GM19035 (cell line): ENCODE measurements around the gene DCXR.

ENCODE experiments used
- ATAC-seq: cut with Tn5 transposase; IDR thresholded peaks from one replicate; pipeline ENCODE4 v1.9.1; 2021; ENCODE audit not compliant: unreplicated experiment

Gene DCXR

DNA sequence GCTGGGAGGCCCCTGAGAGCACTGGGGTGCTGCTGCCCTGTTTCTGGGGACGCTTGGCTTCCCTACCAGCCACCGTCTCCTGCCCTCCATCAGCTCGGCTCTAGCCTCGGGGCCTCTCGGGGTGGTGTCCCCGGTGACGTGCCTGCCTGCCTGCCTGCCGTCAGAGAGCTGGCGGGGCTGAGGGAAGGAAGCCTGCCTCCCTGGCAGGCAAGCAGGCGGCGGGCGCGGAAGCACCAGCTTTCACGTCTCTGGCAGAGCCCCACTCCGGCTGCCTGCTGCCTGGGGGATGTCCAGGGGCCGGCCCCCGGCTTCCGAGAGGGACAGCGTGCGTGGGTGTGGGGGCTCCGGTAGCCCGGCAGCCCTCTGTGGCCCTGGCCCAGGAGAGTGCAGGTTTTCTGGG is 24.2 kb downstream of the DCXR start:
- no peak for ATAC-seq

DNA sequence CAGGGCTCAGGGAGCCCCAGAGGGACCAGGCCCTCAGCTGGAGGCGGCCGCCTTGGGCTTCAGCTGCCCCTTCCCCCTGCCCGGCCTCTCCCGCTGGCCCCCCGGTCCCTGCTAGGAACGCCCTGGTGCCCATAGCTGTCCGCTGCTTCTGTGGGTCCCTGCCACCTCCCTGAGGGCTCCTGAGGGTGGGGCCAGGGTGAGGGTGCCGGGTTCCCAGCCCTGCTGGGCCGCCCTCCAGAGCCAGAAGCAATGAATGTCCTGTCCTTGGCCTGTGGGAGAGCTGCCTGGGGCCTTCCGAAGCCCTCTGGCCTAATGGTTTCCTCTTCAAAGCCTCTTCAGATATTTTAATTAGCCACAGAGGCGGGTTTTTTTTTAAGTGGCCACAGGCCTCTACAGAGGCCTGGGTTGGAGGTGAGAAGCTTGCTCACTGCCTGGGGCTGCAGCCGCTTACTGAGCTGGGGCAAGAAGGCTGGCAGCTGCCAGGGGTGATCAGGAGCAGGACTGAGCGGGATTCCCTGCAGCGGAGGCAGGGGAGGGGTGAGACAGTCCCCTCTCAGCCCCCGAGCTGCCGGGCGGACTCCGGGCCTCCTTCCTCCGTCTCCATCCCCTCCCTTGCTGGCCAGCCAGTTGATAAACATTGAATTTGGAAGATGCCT is 24.7 kb downstream of the DCXR start:
- no peak for ATAC-seq

DNA sequence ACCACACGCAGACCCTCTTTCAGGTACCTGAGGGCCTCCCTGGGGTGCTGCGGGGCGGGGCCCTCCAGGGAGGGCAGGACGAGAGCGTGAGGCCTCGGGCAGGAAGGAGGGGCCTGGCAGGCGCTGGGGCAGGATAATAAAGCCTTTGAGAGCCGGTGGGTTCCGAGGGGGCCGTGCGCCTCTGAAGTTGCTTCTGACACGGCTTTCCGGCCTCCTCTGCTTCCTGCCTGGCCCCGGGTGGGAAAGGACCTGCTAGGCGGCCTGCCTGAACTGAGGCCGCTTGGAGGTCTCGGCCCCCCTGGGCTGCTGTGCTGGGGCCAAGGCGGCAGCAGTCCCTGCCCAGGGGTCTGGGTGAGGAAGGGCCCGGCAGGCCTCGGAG is 25.2 kb downstream of the DCXR start:
- no peak for ATAC-seq

DNA sequence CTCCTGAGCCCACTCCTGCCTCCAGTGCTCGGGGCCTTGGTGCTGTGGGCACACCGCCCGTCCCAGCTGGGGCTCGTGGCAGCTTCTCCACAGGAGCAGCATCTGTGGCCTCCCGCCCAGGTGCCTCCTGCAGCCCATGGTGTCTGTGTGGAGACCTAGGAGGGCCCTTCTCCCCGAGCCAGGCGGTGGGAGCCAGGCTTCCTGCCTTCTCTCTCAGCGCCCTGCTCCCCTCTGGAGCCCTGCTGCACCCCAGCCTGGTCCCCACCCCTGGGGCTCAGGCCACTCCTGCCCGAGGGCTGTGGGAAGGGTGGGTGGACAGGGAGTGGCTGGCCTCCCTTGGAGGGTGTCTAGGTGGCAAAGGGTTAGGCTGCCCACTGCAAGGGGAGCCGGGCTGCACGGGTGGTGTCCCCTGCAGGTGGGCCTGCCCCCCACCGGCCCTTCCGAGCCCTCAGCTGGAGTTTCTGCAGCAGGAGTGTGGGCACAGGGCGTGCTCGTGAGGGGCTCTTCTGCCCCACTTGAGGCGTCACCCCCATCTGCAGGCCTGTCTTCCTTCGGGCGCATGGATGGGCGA is 25.8 kb downstream of the DCXR start:
- ATAC-seq = no peak

DNA sequence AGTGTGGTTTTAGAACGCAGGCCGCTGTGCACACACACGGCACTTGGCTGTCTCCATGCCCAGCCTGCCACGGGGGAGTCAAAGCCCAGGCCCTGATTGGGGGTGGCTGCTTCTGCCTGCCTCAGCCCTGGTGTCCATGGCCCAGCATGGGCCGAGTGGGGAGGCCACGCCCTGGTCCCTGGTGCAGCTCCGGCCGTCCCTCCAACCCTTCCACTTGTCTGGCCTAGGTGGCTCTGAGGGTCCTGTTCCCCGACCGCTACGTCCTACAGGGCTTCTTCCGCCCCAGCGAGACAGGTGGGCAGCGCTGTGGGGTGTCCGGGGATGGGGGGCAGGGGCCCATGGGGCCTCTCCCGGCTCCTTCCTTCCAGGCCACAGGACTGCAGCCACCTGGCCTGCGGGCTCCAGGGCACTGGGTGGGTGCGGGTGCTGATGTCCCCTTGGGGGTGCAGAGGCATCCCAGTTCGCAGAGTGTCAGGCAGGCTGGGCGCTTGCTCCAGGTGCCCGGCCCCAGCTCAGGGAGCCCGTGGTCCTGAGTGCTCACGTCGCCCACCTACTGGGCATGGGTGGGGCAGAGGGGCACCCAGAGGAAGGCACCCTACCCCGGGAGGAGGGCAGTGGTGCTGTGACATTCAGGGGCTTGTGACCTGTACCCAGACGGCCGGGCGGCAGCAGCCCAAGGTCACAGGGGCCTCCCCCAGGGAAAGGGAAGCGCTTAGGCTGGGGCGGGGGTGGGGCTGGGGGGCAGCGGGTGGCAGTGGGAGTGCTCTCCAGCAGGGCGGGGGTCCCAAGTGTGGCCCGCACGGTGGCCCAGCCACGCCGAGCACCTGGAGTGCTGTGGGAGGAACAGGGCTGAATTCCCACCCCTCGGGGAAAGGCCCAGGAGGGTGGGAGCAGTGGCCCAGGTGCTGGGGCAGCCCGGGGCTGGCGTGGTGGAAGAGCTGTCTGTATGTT is 26.6 kb downstream of the DCXR start:
- ATAC-seq = no peak

DNA sequence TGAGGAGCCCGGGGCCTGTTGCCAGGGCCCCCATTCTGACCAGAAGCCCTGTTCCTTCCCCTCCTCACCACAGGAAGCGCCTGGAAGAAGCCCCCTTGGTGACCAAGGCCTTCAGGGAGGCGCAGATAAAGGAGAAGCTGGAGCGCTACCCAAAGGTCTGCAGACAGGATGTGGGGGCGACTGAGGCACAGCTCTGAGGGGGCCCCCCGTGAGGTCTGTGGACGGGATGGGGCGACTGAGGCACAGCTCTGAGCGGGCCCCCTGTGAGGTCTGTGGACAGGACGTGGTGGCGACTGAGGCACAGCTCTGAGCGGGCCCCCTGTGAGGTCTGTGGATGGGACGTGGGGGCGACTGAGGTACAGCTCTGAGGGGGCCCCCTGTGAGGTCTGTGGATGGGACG is 28.1 kb downstream of the DCXR start:
- no peak for ATAC-seq

DNA sequence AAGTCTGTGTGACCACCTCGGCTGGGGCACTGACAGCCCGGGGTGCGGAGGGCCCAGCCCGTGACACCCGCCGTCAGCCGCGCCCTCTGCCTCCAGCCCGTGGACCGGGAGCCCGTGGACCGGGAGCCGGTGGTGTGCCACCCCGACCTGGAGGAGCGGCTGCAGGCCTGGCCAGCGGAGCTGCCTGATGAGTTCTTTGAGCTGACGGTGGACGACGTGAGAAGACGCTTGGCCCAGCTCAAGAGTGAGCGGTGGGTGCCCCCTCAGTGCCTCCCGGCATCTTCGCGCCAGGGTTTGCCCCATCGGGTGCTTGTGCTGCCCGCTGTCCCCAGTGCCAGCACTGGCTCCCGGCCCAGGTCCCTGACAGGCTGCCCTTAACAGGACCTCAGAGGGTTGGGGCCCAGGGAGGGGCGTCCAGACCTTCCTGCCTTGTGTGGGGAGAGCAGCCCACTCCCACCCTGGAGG is 28.5 kb downstream of the DCXR start:
- ATAC-seq = no peak

DNA sequence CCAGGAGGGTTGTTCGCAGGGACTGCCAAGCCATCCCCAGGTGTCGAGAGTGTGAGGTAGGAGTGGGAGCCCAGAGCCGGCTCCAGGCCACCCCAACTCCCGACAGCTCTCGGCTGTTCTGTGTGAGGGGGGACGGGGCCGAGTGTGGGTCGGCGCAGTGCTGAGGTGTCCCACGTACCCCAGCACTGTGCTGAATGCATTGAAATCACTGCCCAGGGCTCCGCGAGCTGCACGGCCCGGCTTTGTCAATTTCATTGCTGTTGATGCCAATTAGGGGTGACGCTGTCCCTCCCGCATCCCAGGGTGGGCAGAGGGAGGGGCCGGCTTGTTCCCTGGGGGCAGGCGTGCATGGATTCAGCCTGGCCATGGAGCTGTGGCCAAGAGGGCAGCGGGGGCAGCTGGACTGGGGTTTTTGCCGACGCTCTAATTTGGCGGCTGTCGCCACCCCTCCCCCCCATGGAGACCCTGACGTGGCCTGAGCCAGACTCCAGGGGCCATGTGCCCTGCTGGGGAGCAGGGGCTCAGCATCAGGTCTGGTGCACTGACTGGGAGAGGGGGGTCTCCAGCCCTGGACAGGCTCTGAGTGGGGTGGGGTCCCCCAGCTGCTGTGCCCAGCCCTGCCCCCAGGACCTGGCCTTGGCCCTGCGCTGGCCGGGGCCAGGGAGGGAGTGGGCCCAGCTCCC is 29.1 kb downstream of the DCXR start:
- no peak for ATAC-seq

DNA sequence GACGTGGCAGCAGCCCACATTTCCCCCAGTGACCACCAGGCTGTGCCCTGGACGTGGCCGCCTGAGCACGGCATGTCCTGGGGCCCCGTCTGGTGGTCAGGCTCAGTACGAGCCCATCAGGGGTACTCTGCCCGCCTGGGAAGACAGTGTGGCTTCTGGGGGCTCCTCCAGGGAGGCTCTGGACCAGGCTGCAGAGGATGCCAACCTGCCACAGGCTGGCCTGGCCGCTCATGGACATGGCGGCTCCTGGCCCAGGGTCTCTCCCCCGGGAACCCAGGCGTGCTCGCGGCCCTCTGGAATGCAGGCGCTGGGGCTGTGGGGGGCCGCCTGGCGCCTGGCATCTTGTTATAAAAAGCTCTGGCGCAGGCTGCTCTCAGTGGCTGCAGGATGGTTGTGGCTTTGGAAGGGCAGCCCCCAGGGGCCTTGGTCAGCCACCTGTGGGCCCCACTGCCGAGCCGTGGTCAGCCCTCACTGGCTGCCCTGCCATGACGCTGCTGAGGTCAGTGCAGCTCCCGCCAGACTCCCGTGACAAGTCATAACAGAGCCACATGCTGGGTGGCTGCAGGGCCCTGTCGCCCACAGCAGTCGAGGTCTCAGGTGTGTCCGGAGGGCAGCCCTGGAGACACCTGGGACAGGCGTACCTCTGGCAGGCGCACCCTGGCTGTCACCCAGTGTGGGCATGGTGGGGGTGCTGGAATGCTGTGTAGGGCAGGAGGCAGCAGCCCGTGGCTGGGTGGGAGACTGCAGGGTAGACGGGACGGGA is 29.8 kb downstream of the DCXR start:
- ATAC-seq = no peak

DNA sequence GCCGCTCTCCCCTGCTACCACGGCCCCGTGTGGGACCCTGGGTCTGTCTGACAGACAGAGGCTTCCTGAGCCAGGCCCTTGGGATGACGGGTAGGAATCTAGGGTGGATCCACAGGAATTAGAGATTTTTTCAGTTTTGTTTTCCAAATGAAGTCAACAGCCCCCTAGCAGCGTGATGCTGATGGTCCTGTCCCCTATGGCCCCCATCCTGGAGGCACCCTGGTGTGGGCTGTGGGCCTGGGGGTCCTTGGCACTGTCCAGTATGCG is 30.3 kb downstream of the DCXR start:
- ATAC-seq = no peak

DNA sequence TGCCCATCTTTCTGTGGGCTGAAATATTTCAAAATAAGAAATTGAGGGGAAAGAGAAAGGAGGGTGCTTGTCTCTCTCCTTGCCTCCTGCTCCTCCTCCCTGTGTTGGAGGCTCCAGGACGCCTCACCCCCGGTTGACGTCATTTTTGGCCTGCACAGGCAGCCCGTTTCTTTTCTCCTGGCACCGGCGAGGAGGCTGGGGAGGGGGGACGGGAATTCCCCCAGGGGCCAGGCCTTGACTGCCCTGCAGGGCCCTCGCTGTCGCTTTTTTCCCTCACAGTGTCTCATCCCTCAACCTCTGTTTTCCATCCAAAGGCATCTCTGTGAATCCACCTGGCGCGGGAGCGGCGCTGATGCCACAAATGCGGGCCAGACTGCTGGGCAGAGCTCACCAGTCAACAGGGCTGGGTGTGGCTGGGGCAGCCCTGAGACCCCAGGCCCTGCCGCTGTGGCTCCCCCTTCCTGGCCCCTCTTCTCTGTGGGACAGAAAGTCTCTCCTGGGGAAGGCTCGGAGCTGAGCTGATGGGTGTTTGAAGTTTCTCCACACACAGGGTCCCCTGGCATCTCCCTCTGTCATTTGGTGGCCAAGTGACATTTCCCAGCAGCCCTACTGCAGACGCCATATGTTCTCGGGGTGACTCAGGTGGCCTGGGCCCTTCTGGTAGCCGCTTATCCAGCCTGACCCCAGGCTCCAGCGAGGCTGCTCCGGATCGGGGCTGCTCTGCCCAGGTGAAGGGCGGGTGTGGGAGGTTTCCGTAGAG is 30.8 kb downstream of the DCXR start:
- ATAC-seq = no peak

DNA sequence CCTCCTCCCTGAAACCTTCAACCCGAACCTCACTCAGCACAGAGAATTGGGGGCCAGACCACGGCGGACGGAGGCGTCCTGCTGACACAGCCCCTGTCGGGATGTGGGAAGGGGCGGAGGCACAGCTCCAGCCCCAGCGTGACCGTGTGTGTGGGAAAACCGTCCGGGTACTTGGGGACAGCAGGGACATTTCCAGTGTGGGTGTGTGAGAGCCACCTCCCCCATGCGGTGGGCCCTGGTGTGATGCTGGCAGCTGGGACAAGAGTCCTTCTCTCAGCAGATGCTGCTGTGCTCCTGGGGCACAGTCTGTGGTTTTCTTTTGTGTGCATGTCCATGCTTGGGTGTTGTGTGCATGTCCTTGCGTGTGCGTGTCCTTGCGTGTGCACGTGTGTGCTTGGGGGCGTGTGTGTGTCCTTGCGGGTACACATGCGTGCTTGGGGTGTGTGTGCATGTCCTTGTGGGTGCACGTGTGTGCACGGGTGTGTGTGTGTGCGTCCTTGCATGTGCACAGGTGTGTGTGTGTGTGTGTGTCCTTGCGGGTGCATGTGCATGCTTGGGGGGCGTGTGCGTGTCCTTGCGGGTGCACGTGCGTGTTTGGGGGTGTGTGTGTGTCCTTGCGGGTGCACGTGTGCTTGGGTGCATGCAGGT is 31.7 kb downstream of the DCXR start:
- ATAC-seq = no peak

DNA sequence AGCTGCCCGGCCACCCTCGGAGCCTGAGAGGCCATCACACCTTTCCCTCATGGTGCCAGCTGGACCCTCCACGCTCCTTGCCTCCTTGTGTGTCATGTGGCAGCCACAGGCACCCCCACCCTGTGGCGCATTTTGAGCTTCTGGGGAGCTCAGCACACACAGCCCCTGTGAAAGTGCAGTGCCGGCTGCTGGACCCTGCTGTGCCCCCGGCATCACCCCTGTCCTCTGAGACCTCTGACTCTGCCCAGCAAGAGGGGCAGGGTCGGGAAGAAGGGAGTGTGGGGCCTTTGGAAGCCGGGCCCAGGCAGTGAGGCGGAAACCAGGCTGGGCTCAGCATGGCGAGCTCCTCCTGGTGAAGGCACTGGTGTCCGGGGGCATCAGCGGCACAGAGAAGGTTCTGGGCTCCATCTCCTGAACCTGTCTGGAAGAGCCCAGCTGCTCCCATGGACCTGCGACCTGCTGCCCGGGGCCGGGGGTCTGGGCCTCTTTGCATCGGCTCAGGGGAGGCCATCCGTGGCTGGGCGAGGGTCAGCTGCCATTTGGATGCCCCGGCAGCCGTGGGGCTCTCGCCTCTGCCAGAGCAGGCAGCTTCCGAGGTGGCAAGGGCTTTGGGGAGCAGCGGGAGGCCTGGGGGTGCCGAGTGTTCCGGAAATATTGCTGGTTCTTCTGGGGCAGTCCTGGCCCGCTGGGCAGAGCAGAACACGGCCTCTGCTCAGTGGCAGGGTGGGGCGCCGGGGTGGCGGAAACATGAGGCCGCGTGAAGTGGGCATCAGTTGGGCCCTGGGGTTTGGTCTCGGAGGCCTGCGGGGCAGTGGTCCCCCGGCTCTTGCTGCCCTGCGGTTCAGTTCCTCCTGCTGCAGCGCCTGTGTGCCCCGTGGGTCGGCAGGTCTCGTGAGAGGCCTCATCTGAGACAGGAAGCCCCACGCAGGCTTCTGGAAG is 32.7 kb downstream of the DCXR start:
- no peak for ATAC-seq

DNA sequence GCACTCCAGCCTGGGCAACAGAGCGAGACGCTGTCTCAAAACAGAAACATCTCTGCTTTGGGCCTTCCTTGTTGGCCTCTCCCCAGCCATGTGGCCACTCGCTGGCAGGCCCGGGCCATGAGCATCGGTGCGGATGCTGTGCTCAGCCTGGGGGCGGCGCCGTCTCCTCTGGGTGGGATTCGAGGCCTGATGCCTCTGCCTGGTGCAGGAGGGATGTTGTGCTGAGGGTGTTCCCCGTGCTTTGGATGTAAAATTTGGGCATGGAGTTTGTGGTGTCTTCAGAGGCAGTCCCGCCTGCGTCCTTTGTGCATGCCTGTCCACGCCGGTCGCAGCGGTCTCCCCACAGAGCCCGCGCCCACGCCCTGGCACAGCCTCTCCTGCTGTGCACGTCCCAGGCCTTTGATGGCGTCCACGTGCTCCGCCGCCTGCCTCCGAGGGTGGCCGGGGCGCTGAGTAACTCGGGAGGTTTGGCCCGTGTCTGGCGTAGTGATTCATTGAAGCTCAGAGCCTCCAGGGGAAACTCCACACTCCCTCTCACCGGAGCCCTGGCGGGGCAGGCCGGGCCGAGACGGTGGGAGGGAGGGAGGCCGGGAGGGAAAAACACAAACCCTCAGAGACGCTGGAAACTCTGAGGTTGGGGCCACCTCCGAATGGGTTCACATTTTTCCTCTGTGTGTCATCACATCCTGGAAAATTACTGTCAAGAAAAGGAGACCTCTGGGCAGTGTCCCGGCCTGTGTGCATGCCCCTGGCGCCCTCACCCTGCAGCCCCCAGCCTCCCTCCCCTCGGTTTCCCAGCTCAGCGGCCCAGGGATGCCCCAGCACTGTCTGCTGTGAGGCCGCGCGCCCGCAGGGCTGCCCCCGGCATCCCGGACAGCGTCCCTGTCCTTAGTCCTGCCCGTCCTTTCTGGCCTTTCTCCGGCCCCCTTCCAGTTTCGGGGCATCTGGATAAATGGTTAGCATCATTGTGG is 33.8 kb downstream of the DCXR start:
- no peak for ATAC-seq

DNA sequence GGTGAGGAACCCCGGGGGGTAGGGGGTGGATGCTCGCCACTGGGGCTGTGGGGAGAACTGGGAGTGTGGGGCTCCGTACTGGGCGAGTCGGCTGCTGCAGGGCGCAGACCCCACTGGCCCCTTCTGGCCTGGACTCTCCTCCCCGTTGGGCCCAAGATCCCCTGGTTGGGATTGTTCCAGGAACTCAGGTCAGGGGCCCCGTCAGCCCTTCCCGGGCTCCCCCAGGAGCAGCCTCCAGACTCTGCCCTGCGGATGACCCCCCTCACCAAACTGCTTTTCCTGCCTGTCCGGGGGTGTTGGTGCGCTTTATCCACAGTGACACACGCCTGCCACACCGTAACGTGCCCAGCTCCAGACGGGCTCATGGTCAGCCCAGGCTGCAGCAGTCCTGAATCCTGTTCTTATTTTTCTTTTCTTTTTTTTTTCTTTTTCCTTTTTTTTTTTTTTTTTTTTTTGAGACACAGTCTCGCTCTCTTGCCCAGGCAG is 35.9 kb downstream of the DCXR start:
- ATAC-seq = no peak

DNA sequence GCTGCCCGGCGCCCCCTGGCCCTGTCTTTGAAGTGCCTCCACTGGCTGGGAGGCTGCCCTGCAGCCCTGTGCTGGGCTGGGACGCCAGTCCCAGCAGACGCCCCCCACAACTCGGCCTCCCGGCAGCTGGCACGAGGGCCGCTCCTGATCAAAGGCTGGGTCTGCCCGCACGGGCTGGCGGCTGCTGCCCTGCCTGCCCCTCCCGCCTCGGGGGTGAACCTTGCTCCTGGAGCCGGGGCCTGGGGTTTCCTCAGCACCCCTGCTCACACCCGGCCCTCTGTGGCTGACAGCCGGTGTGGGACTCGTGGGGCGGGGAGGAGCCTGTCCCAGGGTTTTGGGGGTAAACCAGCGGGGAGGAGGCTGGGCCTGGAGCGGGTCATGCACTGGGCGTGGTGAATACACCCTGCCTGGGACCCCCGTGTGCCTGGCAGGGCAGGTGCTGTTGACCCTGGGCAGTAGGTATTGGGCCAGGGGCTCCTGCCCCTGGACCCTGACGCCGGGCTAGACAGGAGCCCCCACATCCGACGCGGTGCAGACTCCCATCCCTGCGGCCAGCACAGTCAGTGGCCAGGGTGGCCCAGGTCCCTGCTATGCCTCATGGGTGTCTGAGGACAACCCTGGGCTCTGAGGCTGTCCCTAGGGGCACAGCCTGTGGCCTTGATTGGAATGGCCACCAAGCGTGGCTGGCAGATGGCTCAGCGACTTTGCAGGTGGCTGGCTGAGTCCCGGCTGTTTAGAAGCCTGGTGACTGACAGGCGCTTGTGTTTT is 36.5 kb downstream of the DCXR start:
- ATAC-seq = no peak
